Endothelial cell of umbilical vein (primary cell): ENCODE measurements around the gene EHD2. TPM values are rescaled to one million over a fixed set of nuclear protein-coding genes. Genes with fewer than 3 reads are reported as not detected.

Experiments used
- BruUV-seq: library from RNA; stranded (reverse); fragments of 400-500 nt; replicated peaks from 2 replicates; lab custom pipeline; 2021; lab: Mats Ljungman, UMichigan
- CTCF ChIA-PET: fragments of 300-600, 350-600 bp; sonication (Branson Sonifier 250); formaldehyde crosslinking; loops from one replicate; lab custom pipeline; 2021; ENCODE audit warnings: antibody characterized with exemption, inconsistent platforms; lab: Charles Lee
- POLR2A ChIA-PET: fragments of 300-600, 350-600 bp; sonication (Branson Sonifier 250); formaldehyde crosslinking; loops from one replicate; lab custom pipeline; 2021; ENCODE audit warnings: antibody characterized with exemption, inconsistent platforms; lab: Charles Lee
- DNase-seq: peaks from one replicate; pipeline ENCODE4 v3.0.0-alpha.2; 2011; ENCODE audit warnings: low read depth, low spot score
- FAIRE-seq: peaks from 2 replicates; lab custom pipeline; 2011; peaks lifted over from hg19 to GRCh38; lab: Jason Lieb, UNC
- H2AFZ ChIP-seq: 2 replicates; pipeline ENCODE4 v1.6.0; 2012; ENCODE audit warnings: low read depth, low read length, control low read depth, inconsistent platforms
- H3K27ac ChIP-seq: 2 replicates; pipeline ENCODE4 v1.5.1; 2011; ENCODE audit warnings: low read depth, mild to moderate bottlenecking, control low read depth, low read length, moderate library complexity; ENCODE audit not compliant: insufficient read depth
- H3K27me3 ChIP-seq, 2 experiments: 2 replicates each; pipeline versions ENCODE4 v1.6.0 to v1.6.1; 2011; ENCODE audit warnings: low read length in 2 of 2, mixed read lengths in 1 of 2; ENCODE audit not compliant: control insufficient read depth in 2 of 2, insufficient read depth in 2 of 2
- H3K36me3 ChIP-seq, 2 experiments: 2 replicates in 1 of 2; 3 replicates in 1 of 2; pipeline ENCODE4 v1.5.1; 2011; ENCODE audit warnings: low read length in 2 of 2, mild to moderate bottlenecking in 1 of 2, moderate library complexity in 1 of 2; ENCODE audit not compliant: control insufficient read depth in 2 of 2, insufficient read depth in 2 of 2; ENCODE audit errors: extremely low read depth in 1 of 2
- H3K4me1 ChIP-seq: 3 replicates; pipeline ENCODE4 v1.5.1; 2011; ENCODE audit warnings: mild to moderate bottlenecking, low read length; ENCODE audit not compliant: control insufficient read depth, insufficient read depth; ENCODE audit errors: extremely low read depth
- H3K4me2 ChIP-seq: 2 replicates; pipeline ENCODE4 v1.6.1; 2011; ENCODE audit warnings: low read length, control low read depth, mixed read lengths; ENCODE audit not compliant: insufficient read depth
- H3K4me3 ChIP-seq, 3 experiments: fragments of 200-600 bp in 1 of 3; sonication (generic), shearing (Covaris generic) in 1 of 3; replicated peaks in 1 of 3; 2 replicates each; pipeline ENCODE4 v1.5.1; 2011 to 2016; ENCODE audit warnings: control low read depth in 3 of 3, low read length in 3 of 3, mild to moderate bottlenecking in 2 of 3, inconsistent platforms in 1 of 3, low read depth in 1 of 3, moderate library complexity in 1 of 3; ENCODE audit not compliant: insufficient read depth in 1 of 3
- H3K79me2 ChIP-seq: 2 replicates; pipeline ENCODE4 v1.6.0; 2012; ENCODE audit warnings: low read length, inconsistent platforms; ENCODE audit not compliant: control insufficient read depth, insufficient read depth
- H3K9ac ChIP-seq: replicated peaks from 2 replicates; pipeline ENCODE3; 2011; ENCODE audit warnings: low read length, control low read depth; ENCODE audit not compliant: insufficient read depth; ENCODE audit errors: extremely low read depth
- H3K9me1 ChIP-seq: replicated peaks from 3 replicates; pipeline ENCODE4 v1.6.0; 2011; ENCODE audit warnings: mild to moderate bottlenecking, low read length; ENCODE audit not compliant: control insufficient read depth, insufficient read depth; ENCODE audit errors: extremely low read depth
- H3K9me3 ChIP-seq: replicated peaks from 2 replicates; pipeline ENCODE4 v1.5.1; 2012; ENCODE audit warnings: low read length, inconsistent platforms; ENCODE audit not compliant: control insufficient read depth, insufficient read depth
- H4K20me1 ChIP-seq: replicated peaks from 2 replicates; pipeline ENCODE3; 2011; ENCODE audit warnings: mild to moderate bottlenecking, low read length; ENCODE audit not compliant: control insufficient read depth, insufficient read depth; ENCODE audit errors: extremely low read depth
- EZH2 ChIP-seq: IDR thresholded peaks from 2 replicates; pipeline ENCODE4 v1.6.1; 2012; ENCODE audit warnings: borderline replicate concordance, low read depth, mild to moderate bottlenecking, moderate library complexity, low read length, inconsistent platforms; ENCODE audit not compliant: severe bottlenecking
- FOS ChIP-seq: IDR thresholded peaks from 2 replicates; pipeline ENCODE4 v1.6.1; 2011; ENCODE audit warnings: mild to moderate bottlenecking, low read length, moderate library complexity, borderline replicate concordance; ENCODE audit not compliant: insufficient read depth
- GATA2 ChIP-seq: IDR thresholded peaks from 2 replicates; pipeline ENCODE4 v1.7.0; 2011; ENCODE audit warnings: low read depth, mild to moderate bottlenecking, moderate library complexity, mixed read lengths, low read length; ENCODE audit not compliant: insufficient read length, insufficient read depth
- JUN ChIP-seq: IDR thresholded peaks from 2 replicates; pipeline ENCODE4 v1.6.1; 2011; ENCODE audit warnings: borderline replicate concordance, low read depth; ENCODE audit not compliant: insufficient read length, insufficient read depth
- MYC ChIP-seq: IDR thresholded peaks from one replicate; pipeline ENCODE4 v1.6.1; 2011; ENCODE audit warnings: mild to moderate bottlenecking, low read depth, low read length
- POLR2A ChIP-seq: IDR thresholded peaks from 2 replicates; pipeline ENCODE4 v1.6.1; 2012; ENCODE audit warnings: low read depth, mild to moderate bottlenecking, control low read depth, low read length
- POLR2AphosphoS5 ChIP-seq: IDR thresholded peaks from 2 replicates; pipeline ENCODE4 v1.6.1; 2012; ENCODE audit warnings: low read depth, mild to moderate bottlenecking, control low read depth, low read length, moderate library complexity; ENCODE audit not compliant: insufficient read depth
- dilution Hi-C: fragments of 300-500 bp; cut with MboI; formaldehyde crosslinking; loops from one replicate; pipeline ENCODE4 v1.15.0; 2019; ENCODE audit warnings: low sequenced_read_pairs; ENCODE audit not compliant: extremely low pct_ligation_motif_present
- intact Hi-C: fragments of 100-400 bp; cut with micrococcal nuclease; formaldehyde crosslinking; loops from one replicate; pipeline ENCODE4 v1.10.0; 2022
- polyA plus RNA-seq, 4 experiments: library from polyadenylated mRNA; depleted of rRNA in 3 of 4; stranded (reverse) in 3 of 4; unstranded in 1 of 4; fragments of >200 nt; gene quantifications; 2 replicates each; pipeline versions ENCODE4 v1.2.1 to v1.2.3, GENCODE V29; 2011 to 2012; ENCODE audit warnings: missing spikeins in 1 of 4
- total RNA-seq: library from RNA; stranded (reverse); gene quantifications from 2 replicates; pipeline ENCODE4 v1.2.3, GENCODE V29; 2021
- TF ChIP-seq, protein P1 (sequence below), 2 donors: IDR thresholded peaks; 1 replicate in 1 of 2; 2 replicates in 1 of 2; pipeline ENCODE4 v1.5.1; 2011; ENCODE audit warnings: low read length in 2 of 2, mild to moderate bottlenecking in 2 of 2, moderate library complexity in 2 of 2, control low read depth in 1 of 2, inconsistent platforms in 1 of 2, low read depth in 1 of 2; ENCODE audit not compliant: insufficient read depth in 1 of 2; ENCODE audit errors: extremely low read depth in 1 of 2
- TF ChIP-seq, protein P2 (sequence below): IDR thresholded peaks from 2 replicates; pipeline ENCODE4 v1.6.1; 2011; ENCODE audit not compliant: insufficient read depth, insufficient read length

Gene EHD2
- total and polyA plus RNA-seq, 2 donors (not counting 3 experiments of a cell fraction or from before 2014, with no cell fraction given), result 110 to 220 TPM

DNA sequence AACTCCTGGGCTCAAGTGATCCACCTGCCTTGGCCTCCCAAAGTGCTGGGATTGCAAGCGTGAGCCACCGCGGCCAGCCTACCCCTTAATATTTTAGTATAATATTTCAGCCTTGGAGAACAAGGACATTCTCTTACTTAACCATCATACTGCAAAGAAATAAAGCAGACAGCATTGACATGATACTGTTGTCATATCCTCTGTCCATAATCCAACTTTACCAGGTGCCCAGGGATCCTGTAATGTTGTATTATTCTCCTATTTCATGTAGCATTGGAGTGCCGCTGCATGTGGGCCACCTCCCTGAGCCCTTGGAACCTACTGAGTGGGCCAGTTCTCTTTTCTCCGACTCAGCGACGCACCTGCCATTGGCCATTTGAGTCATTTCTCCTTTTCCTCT, 21.4 kb upstream of the EHD2 start:
- intact Hi-C loops (no loop called here), dilution Hi-C loops (no loop called here)
- Histone ChIP-seq H3K9ac (no peak overlapping the region), H3K9me1 (no peaks in the 10 kb centered on the region), H4K20me1 (no peaks in the 10 kb centered on the region), H3K36me3 (peaks cover 0 to 13% of the 10 kb centered on the region in 2 experiments), H3K27me3 (no peaks in the 10 kb centered on the region), H2AFZ (no peak overlapping the region), H3K27ac (no peak overlapping the region), H3K4me1 (peaks cover 3% of the 10 kb centered on the region), H3K79me2 (no peaks in the 10 kb centered on the region), H3K4me2 (no peak overlapping the region), H3K4me3 (no peak overlapping the region), H3K9me3 (no peaks in the 10 kb centered on the region)
- DNase-seq, result no peak
- ChIA-PET POLR2A (no interaction called here), CTCF (no interaction called here)
- FAIRE-seq, result no peak
- BruUV-seq, result no TSS peak
- TF ChIP-seq MYC (no peak), POLR2AphosphoS5 (no peak), EZH2 (no peak)
- TF ChIP-seq, protein P1, sequence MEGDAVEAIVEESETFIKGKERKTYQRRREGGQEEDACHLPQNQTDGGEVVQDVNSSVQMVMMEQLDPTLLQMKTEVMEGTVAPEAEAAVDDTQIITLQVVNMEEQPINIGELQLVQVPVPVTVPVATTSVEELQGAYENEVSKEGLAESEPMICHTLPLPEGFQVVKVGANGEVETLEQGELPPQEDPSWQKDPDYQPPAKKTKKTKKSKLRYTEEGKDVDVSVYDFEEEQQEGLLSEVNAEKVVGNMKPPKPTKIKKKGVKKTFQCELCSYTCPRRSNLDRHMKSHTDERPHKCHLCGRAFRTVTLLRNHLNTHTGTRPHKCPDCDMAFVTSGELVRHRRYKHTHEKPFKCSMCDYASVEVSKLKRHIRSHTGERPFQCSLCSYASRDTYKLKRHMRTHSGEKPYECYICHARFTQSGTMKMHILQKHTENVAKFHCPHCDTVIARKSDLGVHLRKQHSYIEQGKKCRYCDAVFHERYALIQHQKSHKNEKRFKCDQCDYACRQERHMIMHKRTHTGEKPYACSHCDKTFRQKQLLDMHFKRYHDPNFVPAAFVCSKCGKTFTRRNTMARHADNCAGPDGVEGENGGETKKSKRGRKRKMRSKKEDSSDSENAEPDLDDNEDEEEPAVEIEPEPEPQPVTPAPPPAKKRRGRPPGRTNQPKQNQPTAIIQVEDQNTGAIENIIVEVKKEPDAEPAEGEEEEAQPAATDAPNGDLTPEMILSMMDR (IDR thresholded peaks at IDR 0.05; ENCODE audit: extremely low read depth in 1 of 2, insufficient read depth in 1 of 2, low read depth in 1 of 2, low read length in 2 of 2), result no peak

DNA sequence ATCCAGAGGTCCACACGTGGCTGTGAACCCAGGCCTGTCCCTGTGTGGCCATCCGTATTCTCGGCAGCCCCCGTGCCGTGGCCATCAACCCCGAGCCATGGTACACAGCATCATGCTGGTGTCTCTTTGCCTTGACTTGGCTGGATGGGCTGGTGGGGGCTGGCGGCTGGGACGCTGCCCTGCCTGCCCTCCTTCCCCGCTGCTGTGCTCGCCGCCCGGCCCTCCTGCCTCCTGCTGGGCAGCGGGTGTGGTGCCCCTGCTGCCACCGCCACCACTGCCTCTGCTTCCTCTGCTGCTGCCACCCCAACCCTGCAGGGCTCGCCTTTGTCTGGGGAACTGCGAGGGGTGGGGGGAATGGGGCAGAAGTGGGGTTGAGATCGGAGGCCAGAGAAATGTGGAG, 19.7 kb upstream of the EHD2 start:
- no peaks in the 10 kb centered on the region for H3K79me2 ChIP-seq
- ChIA-PET CTCF (interaction anchor here (0.7 kb wide), 1 partner anchor 257 kb away, joined by 3 read pairs; no protein-coding TSS in a partner anchor), POLR2A (no interaction called here)
- intact Hi-C loops, result no loop called here
- no peaks in the 10 kb centered on the region for H3K9me1 ChIP-seq
- peaks cover 3% of the 10 kb centered on the region for H3K4me1 ChIP-seq
- DNase-seq (no peak), FAIRE-seq (no peak)
- H3K27me3 ChIP-seq, result no peaks in the 10 kb centered on the region
- no peak overlapping the region for H2AFZ ChIP-seq
- peaks cover 0 to 14% of the 10 kb centered on the region in 2 experiments for H3K36me3 ChIP-seq
- no peak overlapping the region for H3K9ac ChIP-seq
- no peak overlapping the region for H3K4me3 ChIP-seq
- TF ChIP-seq POLR2AphosphoS5 (no peak), POLR2A (no peak), GATA2 (no peak), FOS (no peak), JUN (no peak), EZH2 (no peak), MYC (no peak)
- TF ChIP-seq, protein P2, sequence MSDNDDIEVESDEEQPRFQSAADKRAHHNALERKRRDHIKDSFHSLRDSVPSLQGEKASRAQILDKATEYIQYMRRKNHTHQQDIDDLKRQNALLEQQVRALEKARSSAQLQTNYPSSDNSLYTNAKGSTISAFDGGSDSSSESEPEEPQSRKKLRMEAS, result no peak
- TF ChIP-seq, protein P1 (IDR thresholded peaks at IDR 0.05; ENCODE audit: extremely low read depth in 1 of 2, insufficient read depth in 1 of 2, low read depth in 1 of 2, low read length in 2 of 2), result no peak
- no peak overlapping the region for H3K4me2 ChIP-seq
- dilution Hi-C loops, result no loop called here
- no TSS peak for BruUV-seq
- H3K9me3 ChIP-seq, result no peaks in the 10 kb centered on the region
- no peak overlapping the region for H3K27ac ChIP-seq
- no peaks in the 10 kb centered on the region for H4K20me1 ChIP-seq
